GM12878 (cell line): Measurements from ENCODE around the gene IL6R. TPM values are rescaled to one million over a fixed set of nuclear protein-coding genes. Genes with fewer than 3 reads are reported as not detected.

Experiments
- ATAC-seq: fragments of 200-7000 bp; cut with Tn5 transposase; 3 replicates; pipeline ENCODE4 v1.9.1; 2020; ENCODE audit warnings: mild to moderate bottlenecking, moderate library complexity
- BruUV-seq: library from RNA; stranded (reverse); fragments of 400-500 nt; replicated peaks from 2 replicates; lab custom pipeline; 2021; lab: Mats Ljungman, UMichigan
- CTCF ChIA-PET: fragments of 300-600 bp; sonication (Branson Sonifier 250); formaldehyde crosslinking; extraction: SDS; loops from one replicate; lab custom pipeline; 2021; ENCODE audit warnings: inconsistent platforms; lab: Yijun Ruan, JAX
- POLR2A ChIA-PET: fragments of 350-600 bp; formaldehyde crosslinking; extraction: SDS; loops from one replicate; lab custom pipeline; 2021; ENCODE audit warnings: inconsistent platforms; lab: Charles Lee
- RAD21 ChIA-PET: fragments of 300-600 bp; sonication (Branson Sonifier 250); formaldehyde crosslinking; loops from one replicate; lab custom pipeline; 2023; ENCODE audit warnings: antibody characterized with exemption; ENCODE audit not compliant: unreplicated experiment; lab: Charles Lee
- SMC1A ChIA-PET: fragments of 300-600 bp; sonication (Branson Sonifier 250); formaldehyde crosslinking; loops from one replicate; lab custom pipeline; 2023; ENCODE audit not compliant: unreplicated experiment, uncharacterized antibody; lab: Charles Lee
- DNase-seq: peaks from one replicate; pipeline ENCODE4 v3.0.0-alpha.2; 2011; ENCODE audit warnings: low read depth, low spot score
- FAIRE-seq: peaks from 3 replicates; lab custom pipeline; 2011; peaks lifted over from hg19 to GRCh38; lab: Jason Lieb, UNC
- H2AFZ ChIP-seq: 2 replicates; pipeline ENCODE4 v1.6.0; 2011; ENCODE audit warnings: low read depth, low read length, control low read depth; ENCODE audit not compliant: control insufficient read depth
- H3K27ac ChIP-seq: 2 replicates; pipeline ENCODE4 v1.5.1; 2011; ENCODE audit warnings: control low read depth; ENCODE audit not compliant: control insufficient read depth, insufficient read depth
- H3K27me3 ChIP-seq, 2 experiments: replicated peaks in 1 of 2; 2 replicates each; pipeline versions ENCODE4 v1.6.0 to v1.6.1; 2011; ENCODE audit warnings: low read length in 1 of 2; ENCODE audit not compliant: control insufficient read depth in 2 of 2, insufficient read depth in 2 of 2
- H3K36me3 ChIP-seq, 2 experiments: 2 replicates each; pipeline ENCODE4 v1.5.1; 2011; ENCODE audit warnings: low read length in 1 of 2; ENCODE audit not compliant: control insufficient read depth in 2 of 2, insufficient read depth in 2 of 2
- H3K4me1 ChIP-seq: 2 replicates; pipeline ENCODE4 v1.6.1; 2011; ENCODE audit warnings: mild to moderate bottlenecking, low read length, moderate library complexity, mixed read lengths; ENCODE audit not compliant: control insufficient read depth, insufficient read depth
- H3K4me2 ChIP-seq: 2 replicates; pipeline ENCODE4 v1.6.0; 2011; ENCODE audit warnings: control low read depth; ENCODE audit not compliant: control insufficient read depth, insufficient read depth
- H3K4me3 ChIP-seq: fragments of 200-600 bp; sonication (generic); 2 replicates; pipeline ENCODE4 v1.5.1; 2016
- H3K79me2 ChIP-seq: 2 replicates; pipeline ENCODE4 v1.6.0; 2011; ENCODE audit warnings: low read length; ENCODE audit not compliant: control insufficient read depth, insufficient read depth
- H3K9ac ChIP-seq: 2 replicates; pipeline ENCODE4 v1.8.0; 2011; ENCODE audit warnings: low read length, control low read depth, mixed read lengths; ENCODE audit not compliant: control insufficient read depth, insufficient read depth
- H3K9me3 ChIP-seq: replicated peaks from 3 replicates; pipeline ENCODE4 v1.5.1; 2011; ENCODE audit warnings: mild to moderate bottlenecking, low read length; ENCODE audit not compliant: control insufficient read depth, insufficient read depth
- H4K20me1 ChIP-seq: 2 replicates; pipeline ENCODE4 v1.6.0; 2011; ENCODE audit not compliant: control insufficient read depth, insufficient read depth
- CHD4 ChIP-seq: fragments of 200-600 bp; sonication (generic); IDR thresholded peaks from 2 replicates; pipeline ENCODE4 v1.6.1; 2016; ENCODE audit warnings: mild to moderate bottlenecking
- FOXM1 ChIP-seq: IDR thresholded peaks from 2 replicates; pipeline ENCODE4 v1.6.1; 2012; ENCODE audit warnings: low read depth, mild to moderate bottlenecking, inconsistent platforms, low read length, moderate library complexity
- MTA3 ChIP-seq: IDR thresholded peaks from 2 replicates; pipeline ENCODE4 v1.6.1; 2012; ENCODE audit warnings: low read length, inconsistent platforms, borderline replicate concordance
- NR2C1 ChIP-seq: fragments of 450-650 bp; IDR thresholded peaks from 2 replicates; pipeline ENCODE4 v1.6.1; 2017; ENCODE audit warnings: antibody characterized with exemption, mild to moderate bottlenecking, moderate library complexity
- RBBP5 ChIP-seq: fragments of 200-600 bp; sonication (generic); conservative IDR thresholded peaks from 2 replicates; pipeline ENCODE4 v1.6.1; 2016
- RCOR1 ChIP-seq: conservative IDR thresholded peaks from 2 replicates; pipeline ENCODE4 v1.6.1; 2012; ENCODE audit warnings: low read depth, low read length, improper control_type of control experiment
- WGBS: methylation state at CpG from one replicate; pipeline ENCODE4 v1.1.6; 2016; ENCODE audit warnings: low lambda C conversion rate; ENCODE audit not compliant: insufficient replicate concordance, insufficient coverage; ENCODE audit errors: missing lambda C conversion rate; 5-methylcytosine and 5-hydroxymethylcytosine counted together
- in situ Hi-C: fragments of 300-500 bp; cut with MboI; formaldehyde crosslinking; loops from 9 replicates; pipeline ENCODE4 v1.14.3; 2018; ENCODE audit warnings: mixed read lengths
- intact Hi-C: fragments of 100-400 bp; cut with micrococcal nuclease; formaldehyde crosslinking; loops from one replicate; pipeline ENCODE4 v1.14.2; 2022; ENCODE audit not compliant: unreplicated experiment
- polyA plus RNA-seq, 11 experiments: library from polyadenylated mRNA; depleted of rRNA in 4 of 11; unstranded in 6 of 11; stranded (reverse) in 5 of 11; fragments of >200 nt; fragmentation: Nextera tagmentation in 4 of 11; fragmentation: Illumina TruSeq in 1 of 11; extraction: Ambion mirVana in 4 of 11; extraction: Trizol in 1 of 11; gene quantifications; 1 replicate in 1 of 11; 2 replicates in 10 of 11; pipeline versions ENCODE4 v1.2.1 to v1.2.3, GENCODE V29; 2011 to 2016; ENCODE audit warnings: inconsistent platforms in 2 of 11, missing spikeins in 2 of 11, low read depth in 1 of 11
- total RNA-seq, 4 experiments: library from RNA; depleted of rRNA in 3 of 4; stranded (reverse); fragments of >200 nt in 3 of 4; fragmentation: Illumina TruSeq in 1 of 4; extraction: Trizol in 1 of 4; gene quantifications; 2 replicates each; pipeline versions ENCODE4 v1.2.1 to v1.2.3, GENCODE V29; 2013 to 2021
- TF ChIP-seq, protein P1 (sequence below), 3 experiments: IDR thresholded peaks in 2 of 3; conservative IDR thresholded peaks in 1 of 3; 2 replicates each; pipeline ENCODE4 v1.5.1; 2011; ENCODE audit warnings: low read depth in 3 of 3, low read length in 3 of 3, mild to moderate bottlenecking in 3 of 3, control low read depth in 2 of 3, moderate library complexity in 2 of 3, inconsistent platforms in 1 of 3, mixed read lengths in 1 of 3; ENCODE audit not compliant: control insufficient read depth in 2 of 3, insufficient read depth in 1 of 3; ENCODE audit errors: extremely low read depth in 1 of 3

IL6R gene
- total and polyA plus RNA-seq, 10 of the 15 experiments (the other 5 are each of a cell fraction or from before 2014, with no cell fraction given): 1.9 to 43.4 (median 17.5) TPM

DNA sequence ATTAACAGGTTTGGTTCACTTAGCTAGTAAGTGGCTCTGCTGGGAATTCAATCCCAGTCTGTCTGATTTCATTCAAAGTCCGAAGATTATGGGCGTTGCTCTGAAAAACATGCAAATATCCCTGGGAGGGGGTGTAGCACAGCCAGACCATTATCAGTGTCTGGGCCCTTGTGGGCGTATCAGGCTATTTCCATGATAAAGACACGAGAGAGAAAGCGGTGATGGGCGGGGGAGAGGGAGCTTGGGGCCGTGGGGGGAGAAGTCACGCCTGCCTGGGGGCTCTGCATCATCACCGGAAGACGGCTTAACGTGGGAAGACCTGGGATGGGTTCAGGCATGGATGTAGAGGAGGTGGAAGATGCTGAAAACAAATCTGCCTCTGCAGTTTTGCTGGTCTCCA, 25.8 kb downstream of the IL6R start:
- Histone ChIP-seq H4K20me1 (no peaks in the 10 kb centered on the region; the same call in 1 of the 2 replicates), H3K9me3 (no peaks in the 10 kb centered on the region; the same call in 2 of the 3 replicates), H3K27me3 (no peaks in the 10 kb centered on the region), H3K27ac (no peak overlapping the region), H3K4me2 (no peak overlapping the region), H3K79me2 (no peaks in the 10 kb centered on the region), H3K4me1 (peaks cover 6% of the 10 kb centered on the region; the same call in 1 of the 2 replicates), H3K36me3 (peaks cover 0 to 2% of the 10 kb centered on the region in 2 experiments; a peak in 1 of 4 replicates), H3K4me3 (no peak overlapping the region), H2AFZ (no peak overlapping the region), H3K9ac (no peak overlapping the region)
- intact Hi-C loops (no loop called here), in situ Hi-C loops (no loop called here)
- CTCF ChIA-PET: interaction anchor here (0.6 to 1.2 kb wide), 5 partner anchors 8 to 154 kb away, joined by 3 to 4 read pairs (median 3); no protein-coding TSS in a partner anchor
- TF ChIP-seq RCOR1 (no peak), FOXM1 (no peak), CHD4 (no peak), MTA3 (no peak), NR2C1 (no peak), RBBP5 (no peak)
- TF ChIP-seq, protein P1, sequence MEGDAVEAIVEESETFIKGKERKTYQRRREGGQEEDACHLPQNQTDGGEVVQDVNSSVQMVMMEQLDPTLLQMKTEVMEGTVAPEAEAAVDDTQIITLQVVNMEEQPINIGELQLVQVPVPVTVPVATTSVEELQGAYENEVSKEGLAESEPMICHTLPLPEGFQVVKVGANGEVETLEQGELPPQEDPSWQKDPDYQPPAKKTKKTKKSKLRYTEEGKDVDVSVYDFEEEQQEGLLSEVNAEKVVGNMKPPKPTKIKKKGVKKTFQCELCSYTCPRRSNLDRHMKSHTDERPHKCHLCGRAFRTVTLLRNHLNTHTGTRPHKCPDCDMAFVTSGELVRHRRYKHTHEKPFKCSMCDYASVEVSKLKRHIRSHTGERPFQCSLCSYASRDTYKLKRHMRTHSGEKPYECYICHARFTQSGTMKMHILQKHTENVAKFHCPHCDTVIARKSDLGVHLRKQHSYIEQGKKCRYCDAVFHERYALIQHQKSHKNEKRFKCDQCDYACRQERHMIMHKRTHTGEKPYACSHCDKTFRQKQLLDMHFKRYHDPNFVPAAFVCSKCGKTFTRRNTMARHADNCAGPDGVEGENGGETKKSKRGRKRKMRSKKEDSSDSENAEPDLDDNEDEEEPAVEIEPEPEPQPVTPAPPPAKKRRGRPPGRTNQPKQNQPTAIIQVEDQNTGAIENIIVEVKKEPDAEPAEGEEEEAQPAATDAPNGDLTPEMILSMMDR (IDR thresholded peaks at IDR 0.05 in 2 of 3, conservative IDR thresholded peaks at IDR 0.05 in 1 of 3; ENCODE audit: control insufficient read depth in 2 of 3, extremely low read depth in 1 of 3, insufficient read depth in 1 of 3, low read depth in 3 of 3, low read length in 3 of 3): no peak
- ATAC-seq (no peak), DNase-seq (no peak), FAIRE-seq (peak; percentile 18)
- POLR2A ChIA-PET: interaction anchor here (1.1 kb wide), 1 partner anchor 20 kb away, joined by 3 read pairs; no protein-coding TSS in a partner anchor
- RAD21 ChIA-PET: interaction anchor here (1.3 to 1.5 kb wide), 2 partner anchors 8 to 35 kb away, joined by 3 to 4 read pairs; no protein-coding TSS in a partner anchor
- no TSS peak for BruUV-seq
- SMC1A ChIA-PET: interaction anchor here (1.1 to 2.7 kb wide), 5 partner anchors 8 to 32 kb away, joined by 4 to 9 read pairs (median 5); no protein-coding TSS in a partner anchor
- WGBS: 70% methylated on average over 11 of the region's 11 CpGs
